CD4-positive, CD25-positive, alpha-beta regulatory T cell (primary cell): ENCODE results near the gene SYNGR1. TPM values are rescaled to one million over a fixed set of nuclear protein-coding genes. Genes with fewer than 3 reads are reported as not detected.
"Not testable (repeated sequence)": the region's sequence is repeated elsewhere in the genome, so short reads cannot be mapped to it uniquely, and the experiment has no call there.

Experiments used
- ATAC-seq, 2 donors: fragments of 150-1000 bp; cut with Tn5 transposase; one replicate each; pipeline ENCODE4 v1.10.0; 2021; ENCODE audit warnings: low read depth in 2 of 2, moderate number of reproducible peaks in 2 of 2, moderate library complexity in 1 of 2
- DNase-seq, 3 donors: peaks; one replicate each; pipeline versions ENCODE4 v3.0.0 to v3.0.0-alpha.2; 2012 to 2022; ENCODE audit warnings: mixed read lengths in 1 of 3
- H3K27ac ChIP-seq: one replicate; pipeline ENCODE4 v1.7.0; 2013; ENCODE audit warnings: mild to moderate bottlenecking, low read length; ENCODE audit not compliant: insufficient read depth, poor library complexity, severe bottlenecking
- H3K27me3 ChIP-seq: one replicate; pipeline ENCODE4 v1.7.0; 2013; ENCODE audit warnings: low read length; ENCODE audit not compliant: control insufficient read depth, insufficient read depth
- H3K36me3 ChIP-seq: one replicate; pipeline ENCODE4 v1.7.0; 2013; ENCODE audit warnings: mild to moderate bottlenecking, low read length, moderate library complexity; ENCODE audit not compliant: control insufficient read depth, insufficient read depth
- H3K4me1 ChIP-seq: 2 replicates; pipeline ENCODE4 v1.7.0; 2013; ENCODE audit warnings: mild to moderate bottlenecking, low read length; ENCODE audit not compliant: insufficient read depth, control insufficient read depth, poor library complexity, severe bottlenecking
- H3K4me3 ChIP-seq: one replicate; pipeline ENCODE4 v1.7.0; 2013; ENCODE audit warnings: low read depth, mild to moderate bottlenecking, low read length, moderate library complexity
- H3K9me3 ChIP-seq, 2 experiments: 1 replicate in 1 of 2; 2 replicates in 1 of 2; pipeline ENCODE4 v1.7.0; 2013; ENCODE audit warnings: low read length in 2 of 2, mild to moderate bottlenecking in 1 of 2, moderate library complexity in 1 of 2; ENCODE audit not compliant: control insufficient read depth in 2 of 2
- H3K27ac Mint-ChIP-seq, 3 donors: one replicate each; pipeline ENCODE4 v1.8.0; 2020 to 2022; ENCODE audit warnings: mild to moderate bottlenecking in 3 of 3, mixed read lengths in 3 of 3, moderate library complexity in 2 of 3
- H3K27me3 Mint-ChIP-seq: one replicate; pipeline ENCODE4 v1.8.0; 2022; ENCODE audit warnings: mild to moderate bottlenecking, mixed read lengths
- H3K36me3 Mint-ChIP-seq: one replicate; pipeline ENCODE4 v1.8.0; 2020; ENCODE audit warnings: mixed read lengths
- H3K4me1 Mint-ChIP-seq, 4 donors: one replicate each; pipeline ENCODE4 v1.8.0; 2020 to 2022; ENCODE audit warnings: mixed read lengths in 4 of 4, mild to moderate bottlenecking in 1 of 4
- H3K4me3 Mint-ChIP-seq, 4 donors: one replicate each; pipeline ENCODE4 v1.8.0; 2020 to 2022; ENCODE audit warnings: mild to moderate bottlenecking in 4 of 4, mixed read lengths in 4 of 4, moderate library complexity in 3 of 4
- H3K9me3 Mint-ChIP-seq, 7 donors: one replicate each; pipeline ENCODE4 v1.8.0; 2020 to 2022; ENCODE audit warnings: mixed read lengths in 7 of 7, mild to moderate bottlenecking in 3 of 7, moderate library complexity in 2 of 7
- polyA plus RNA-seq, 4 donors: library from polyadenylated mRNA; unstranded; fragments of 300-500 nt; fragmentation: Illumina TruSeq; gene quantifications; one replicate each; pipeline ENCODE4 v1.2.3, GENCODE V29; 2021
- total RNA-seq: library from RNA; stranded (reverse); gene quantifications from one replicate; pipeline ENCODE4 v1.2.3, GENCODE V29; 2022

SYNGR1 gene
- total and polyA plus RNA-seq, 5 donors from 2014 or later = 0.22 to 1.1 (median 0.59) TPM

DNA sequence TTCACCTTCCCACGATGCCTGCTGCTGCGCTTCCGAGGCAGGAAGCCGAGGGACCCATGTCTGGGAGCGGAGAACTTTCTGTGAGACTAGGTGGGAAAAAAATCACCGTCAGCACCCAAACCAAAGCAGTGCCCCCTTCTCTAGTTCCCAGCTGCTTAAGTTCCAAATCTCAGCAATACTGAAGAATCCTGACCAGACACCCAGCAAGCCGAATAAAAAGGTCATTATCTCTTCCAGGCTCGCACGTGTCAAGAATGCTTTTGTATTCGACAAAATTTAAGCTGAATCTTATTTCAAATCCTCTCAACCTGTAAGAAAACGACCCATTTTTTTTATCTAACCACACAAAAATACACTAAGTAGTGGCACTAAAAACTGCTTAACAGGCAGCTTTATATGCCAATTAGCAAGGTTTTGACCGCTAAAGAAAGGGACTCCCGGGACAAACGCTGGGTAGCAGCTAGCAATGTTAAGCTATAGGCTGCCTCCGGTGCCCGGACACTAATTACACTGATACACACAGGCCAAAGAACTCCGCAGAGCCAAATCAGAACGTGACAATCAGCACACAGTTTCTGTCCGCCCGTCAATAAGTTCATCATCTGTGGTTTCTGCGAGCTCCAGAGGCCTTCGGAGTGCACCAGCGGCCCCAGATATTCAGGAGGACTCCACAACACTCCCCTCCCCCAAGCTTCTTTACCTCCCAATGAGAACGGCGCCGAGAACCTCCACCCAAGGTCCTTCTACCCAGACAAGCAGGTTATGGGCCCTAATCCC, 31.1 kb upstream of the SYNGR1 start:
- peaks cover 9% of the 10 kb centered on the region for H3K27me3 Mint-ChIP-seq
- no peaks in the 10 kb centered on the region for H3K9me3 Mint-ChIP-seq
- DNase-seq (no peak), ATAC-seq (peak; percentile 2 to 3)
- H3K36me3 Mint-ChIP-seq = peaks cover 34% of the 10 kb centered on the region
- Histone ChIP-seq H3K4me3 (peak overlapping the region; percentile 83), H3K9me3 (no peaks in the 10 kb centered on the region), H3K27me3 (no peaks in the 10 kb centered on the region), H3K36me3 (peaks cover 45% of the 10 kb centered on the region), H3K27ac (peak overlapping the region; percentile 88), H3K4me1 (peaks cover 40% of the 10 kb centered on the region)
- H3K4me3 Mint-ChIP-seq = peak overlapping the region; percentile 94 to 100 (median 100)
- peak overlapping the region; percentile 99 to 100 (median 100) for H3K27ac Mint-ChIP-seq
- H3K4me1 Mint-ChIP-seq = peaks cover 12 to 65% (median 35%) of the 10 kb centered on the region in 4 donors

DNA sequence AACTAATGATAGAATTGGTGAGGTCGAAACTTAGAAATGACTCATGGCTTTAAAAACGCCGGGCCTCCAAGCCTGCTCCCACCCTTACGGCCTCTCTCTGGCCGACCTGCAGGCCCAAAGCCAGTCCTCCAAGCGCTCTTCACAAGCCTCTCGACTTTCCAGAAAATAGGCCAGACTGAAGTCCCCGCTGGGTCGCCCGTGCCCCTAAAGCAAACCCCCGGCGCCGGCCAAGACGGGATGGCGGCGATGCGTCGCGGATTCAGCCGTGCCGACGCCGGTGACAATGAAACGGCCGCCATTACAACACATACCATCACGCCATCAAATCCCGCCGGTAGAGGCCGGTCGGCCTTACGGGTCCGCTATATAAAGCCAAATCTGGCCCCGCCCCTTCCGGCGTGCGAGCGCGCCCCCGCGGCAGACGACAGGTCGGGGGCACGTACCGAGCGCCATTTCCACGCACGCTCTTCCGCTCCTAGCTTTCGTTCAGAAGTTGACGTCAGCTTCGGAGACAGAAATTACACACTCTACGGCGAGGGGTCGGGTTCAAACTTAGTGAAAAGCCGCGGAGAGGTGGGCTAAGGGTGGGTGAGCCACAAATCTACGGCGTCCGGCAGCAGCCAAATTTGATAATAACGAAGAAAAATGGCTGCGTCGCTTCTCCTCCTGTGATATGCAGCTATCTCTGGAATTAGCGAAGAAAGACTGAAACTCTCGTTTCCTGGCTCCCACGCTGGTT, 30.3 kb upstream of the SYNGR1 start, which contains the start of gene RPL3:
Gene RPL3 (minus strand): TSS at position 340 of the 739 bp plus-strand sequence. CDS start 26 bp downstream, at position 314.
- no peaks in the 10 kb centered on the region for H3K27me3 ChIP-seq
- H3K36me3 Mint-ChIP-seq = peaks cover 29% of the 10 kb centered on the region
- H3K27ac ChIP-seq = peak within 1 kb of the TSS; percentile 88
- peaks cover 12 to 59% (median 33%) of the 10 kb centered on the region in 4 donors for H3K4me1 Mint-ChIP-seq
- peak within 1 kb of the TSS; percentile 92 for H3K4me3 ChIP-seq
- peak; percentile 83 for ATAC-seq
- peak; percentile 91 to 99 (median 97) for DNase-seq
- H3K9me3 ChIP-seq = no peaks in the 10 kb centered on the region
- peak within 1 kb of the TSS; percentile 99 to 100 (median 100) for H3K27ac Mint-ChIP-seq
- H3K4me3 Mint-ChIP-seq = peak within 1 kb of the TSS; percentile 94 to 100 (median 100)
- peaks cover 37% of the 10 kb centered on the region for H3K36me3 ChIP-seq
- H3K27me3 Mint-ChIP-seq = peaks cover 9% of the 10 kb centered on the region
- peaks cover 40% of the 10 kb centered on the region for H3K4me1 ChIP-seq
- H3K9me3 Mint-ChIP-seq = no peaks in the 10 kb centered on the region

DNA sequence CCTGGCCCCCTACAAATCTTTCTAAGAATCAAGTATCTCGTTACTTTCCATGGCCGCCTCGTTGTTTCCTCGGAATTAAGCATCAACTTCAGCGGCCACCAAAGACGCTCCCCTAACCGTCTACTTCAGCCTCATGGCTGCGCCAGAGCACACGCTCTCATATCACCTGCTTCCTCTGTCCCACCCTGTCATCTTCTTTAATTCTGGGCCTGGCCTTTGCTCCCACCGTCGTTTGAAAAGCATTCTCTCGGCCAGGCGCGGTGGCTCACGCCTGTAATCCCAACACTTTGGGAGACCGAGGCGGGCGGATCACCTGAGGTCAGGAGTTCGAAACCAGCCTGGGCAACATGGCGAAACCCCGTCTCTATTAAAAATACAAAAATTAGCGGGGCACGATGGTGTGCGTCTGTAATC, 29.2 kb upstream of the SYNGR1 start:
- H3K27me3 ChIP-seq = not testable (repeated sequence)

DNA sequence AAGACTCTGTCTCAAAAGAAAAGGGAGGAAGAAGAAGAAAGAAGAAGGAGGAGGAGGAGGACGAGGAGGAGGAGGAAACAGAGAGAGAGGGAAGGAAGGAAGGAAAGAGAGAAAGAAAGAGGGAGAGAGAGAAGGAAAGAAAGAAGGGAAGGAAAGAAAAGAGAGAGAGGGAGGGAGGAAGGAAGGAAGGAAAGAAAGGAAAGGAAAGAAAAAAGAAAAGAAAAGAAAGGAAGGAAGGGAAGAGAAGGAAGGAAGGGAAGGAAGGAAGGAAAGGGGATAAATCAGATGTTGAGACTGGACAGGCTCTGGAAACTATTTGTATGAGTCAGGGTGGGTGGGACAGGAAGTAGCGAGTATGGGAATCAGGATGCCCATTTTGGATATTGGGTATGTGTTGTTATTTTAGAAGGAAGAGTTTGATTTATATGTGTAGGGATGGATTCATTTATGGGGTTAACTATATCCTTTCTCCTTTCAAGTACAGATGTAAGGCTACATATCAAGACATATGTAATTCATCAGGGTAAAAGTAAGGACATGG, 24.3 kb upstream of the SYNGR1 start:
- Histone ChIP-seq H3K4me3 (no peak overlapping the region), H3K27me3 (no peaks in the 10 kb centered on the region), H3K9me3 (no peaks in the 10 kb centered on the region), H3K36me3 (no peaks in the 10 kb centered on the region), H3K27ac (no peak overlapping the region), H3K4me1 (no peaks in the 10 kb centered on the region)
- Mint-ChIP-seq H3K9me3 (no peaks in the 10 kb centered on the region), H3K36me3 (no peaks in the 10 kb centered on the region), H3K27me3 (no peaks in the 10 kb centered on the region), H3K4me3 (peak overlapping the region in 1 of 4 donors; percentile 10), H3K27ac (no peak overlapping the region), H3K4me1 (peaks cover 0 to 3% (median 1%) of the 10 kb centered on the region in 4 donors)
- no peak for DNase-seq
- ATAC-seq = no peak

More for the DNA sequence above, 29.2 kb upstream of the SYNGR1 start:
- H3K9me3 Mint-ChIP-seq, H3K9me3 ChIP-seq, H3K4me3 ChIP-seq, H3K27me3 Mint-ChIP-seq, ATAC-seq, DNase-seq: not testable (repeated sequence)
- peaks cover 19% of the 10 kb centered on the region for H3K36me3 Mint-ChIP-seq
- Histone ChIP-seq H3K27ac (peak overlapping the region; percentile 88), H3K36me3 (peaks cover 26% of the 10 kb centered on the region), H3K4me1 (peaks cover 39% of the 10 kb centered on the region)
- H3K4me1 Mint-ChIP-seq = peaks cover 12 to 49% (median 31%) of the 10 kb centered on the region in 4 donors
- peak overlapping the region; percentile 94 to 100 (median 100) for H3K4me3 Mint-ChIP-seq
- peak overlapping the region; percentile 71 to 100 (median 99) for H3K27ac Mint-ChIP-seq

DNA sequence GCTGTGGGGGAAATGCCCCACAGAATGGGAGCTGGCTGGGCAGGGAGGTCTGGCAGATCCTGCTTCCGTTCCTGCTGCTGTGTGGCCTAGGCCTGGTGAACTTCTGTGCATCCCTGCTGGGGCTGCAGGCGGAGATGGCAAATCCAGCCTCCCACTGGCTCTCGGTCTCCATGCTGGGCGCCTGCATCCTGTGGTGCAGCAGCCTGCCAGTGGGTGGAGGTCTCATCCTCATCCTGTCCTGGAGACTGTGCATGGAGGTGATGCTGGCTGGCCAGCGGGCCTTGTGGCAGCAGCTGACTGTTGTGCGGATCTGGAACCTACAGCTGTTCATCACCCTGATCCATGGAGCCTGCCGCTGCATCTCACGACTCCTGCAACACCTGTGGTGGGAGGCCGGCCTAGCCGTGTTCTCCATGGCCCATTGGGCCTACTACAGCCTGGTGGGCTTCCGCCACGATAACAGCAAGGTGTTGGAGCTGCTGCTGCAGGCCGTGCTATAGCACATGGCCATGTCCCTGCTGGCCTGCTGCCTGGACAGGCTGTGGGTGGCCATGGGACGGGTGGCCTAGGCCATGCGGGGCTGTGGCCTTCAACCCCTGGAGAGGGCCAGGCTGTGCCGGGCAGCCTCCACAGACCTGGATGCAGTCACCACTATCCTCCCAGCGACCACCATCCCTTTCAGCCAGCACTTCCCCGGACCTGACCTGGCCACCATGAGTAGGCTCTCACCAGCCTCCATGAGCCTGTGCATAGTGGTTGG, 21.6 kb upstream of the SYNGR1 start:
- ATAC-seq (no peak), DNase-seq (no peak)
- H3K9me3 Mint-ChIP-seq = no peaks in the 10 kb centered on the region
- H3K36me3 Mint-ChIP-seq = no peaks in the 10 kb centered on the region
- no peak overlapping the region for H3K4me3 ChIP-seq
- H3K36me3 ChIP-seq = no peaks in the 10 kb centered on the region
- no peaks in the 10 kb centered on the region for H3K27me3 ChIP-seq
- H3K27me3 Mint-ChIP-seq = no peaks in the 10 kb centered on the region
- no peaks in the 10 kb centered on the region for H3K9me3 ChIP-seq
- H3K4me1 ChIP-seq = no peaks in the 10 kb centered on the region
- no peak overlapping the region for H3K27ac Mint-ChIP-seq
- H3K27ac ChIP-seq = no peak overlapping the region
- H3K4me3 Mint-ChIP-seq = no peak overlapping the region
- peaks cover 0 to 5% (median 2%) of the 10 kb centered on the region in 4 donors for H3K4me1 Mint-ChIP-seq

DNA sequence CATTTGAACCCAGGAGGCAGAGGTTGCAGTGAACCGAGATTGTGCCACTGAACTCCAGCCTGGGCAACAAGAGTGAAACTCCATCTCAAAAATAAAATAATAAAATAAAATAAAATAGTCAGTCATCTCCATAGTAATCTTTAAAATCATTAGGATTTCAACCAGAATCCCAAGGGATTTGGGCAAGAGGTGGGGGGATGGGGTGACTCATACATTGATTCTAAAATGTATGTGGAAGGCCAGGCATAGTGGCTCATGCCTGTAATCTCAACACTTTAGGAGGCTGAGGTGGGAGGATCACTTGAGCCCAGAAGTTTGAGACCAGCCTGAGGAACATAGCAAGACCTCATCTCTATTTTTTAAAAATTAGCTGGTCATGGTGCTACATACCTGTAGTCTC, 19.2 kb upstream of the SYNGR1 start:
- H3K4me1 ChIP-seq, DNase-seq, H3K9me3 ChIP-seq, H3K27me3 Mint-ChIP-seq, ATAC-seq, H3K4me1 Mint-ChIP-seq, H3K27ac ChIP-seq, H3K4me3 Mint-ChIP-seq, H3K4me3 ChIP-seq, H3K27me3 ChIP-seq, H3K36me3 Mint-ChIP-seq, H3K9me3 Mint-ChIP-seq, H3K36me3 ChIP-seq: not testable (repeated sequence)
- peak overlapping the region in 1 of 3 donors; percentile 49 for H3K27ac Mint-ChIP-seq

DNA sequence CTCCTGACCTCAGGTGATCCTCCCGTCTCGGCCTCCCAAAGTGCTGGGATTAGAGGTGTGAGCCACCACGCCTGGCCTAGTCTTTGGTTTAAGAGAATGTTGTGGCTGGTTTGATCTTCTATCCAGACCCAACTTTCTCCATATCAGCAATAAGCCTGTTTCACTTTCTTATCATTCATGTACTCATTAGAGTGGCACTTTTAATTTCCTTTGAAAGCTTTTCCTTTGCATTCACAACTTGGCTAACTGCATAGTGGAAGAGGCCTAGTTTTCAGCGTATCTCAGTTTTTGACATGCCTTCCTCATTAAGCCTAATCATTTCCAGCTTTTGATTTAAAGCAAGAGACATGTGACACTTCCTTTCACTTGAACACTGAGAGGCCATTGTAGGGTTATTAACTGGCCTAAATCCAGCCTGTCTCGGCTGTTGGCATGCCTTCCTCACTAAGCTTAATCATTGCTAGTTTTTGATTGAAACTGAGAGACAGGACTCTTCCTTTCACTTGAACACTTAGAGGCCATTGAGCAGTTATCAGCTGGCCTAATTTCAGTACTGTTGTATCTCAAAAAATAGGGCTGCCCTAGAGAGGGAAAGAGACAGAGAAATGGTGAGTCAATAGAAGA, 17.2 kb upstream of the SYNGR1 start:
- no peaks in the 10 kb centered on the region for H3K27me3 ChIP-seq
- no peaks in the 10 kb centered on the region for H3K36me3 ChIP-seq
- H3K4me1 ChIP-seq = no peaks in the 10 kb centered on the region
- no peaks in the 10 kb centered on the region for H3K9me3 Mint-ChIP-seq
- peaks cover 0 to 5% (median 2%) of the 10 kb centered on the region in 4 donors for H3K4me1 Mint-ChIP-seq
- H3K27ac ChIP-seq = no peak overlapping the region
- H3K9me3 ChIP-seq = no peaks in the 10 kb centered on the region
- DNase-seq (no peak), ATAC-seq (no peak)
- H3K4me3 Mint-ChIP-seq = no peak overlapping the region
- no peak overlapping the region for H3K4me3 ChIP-seq
- peaks cover 8% of the 10 kb centered on the region for H3K27me3 Mint-ChIP-seq
- no peaks in the 10 kb centered on the region for H3K36me3 Mint-ChIP-seq
- H3K27ac Mint-ChIP-seq = peak overlapping the region in 1 of 3 donors; percentile 35
